HG02642 (cell line): Measurements from ENCODE around the gene OPHN1.

Experiments
- ATAC-seq: cut with Tn5 transposase; IDR thresholded peaks from one replicate; pipeline ENCODE4 v1.9.1; 2021; ENCODE audit warnings: mild to moderate bottlenecking; ENCODE audit not compliant: unreplicated experiment, poor library complexity

The OPHN1 gene, protein sequence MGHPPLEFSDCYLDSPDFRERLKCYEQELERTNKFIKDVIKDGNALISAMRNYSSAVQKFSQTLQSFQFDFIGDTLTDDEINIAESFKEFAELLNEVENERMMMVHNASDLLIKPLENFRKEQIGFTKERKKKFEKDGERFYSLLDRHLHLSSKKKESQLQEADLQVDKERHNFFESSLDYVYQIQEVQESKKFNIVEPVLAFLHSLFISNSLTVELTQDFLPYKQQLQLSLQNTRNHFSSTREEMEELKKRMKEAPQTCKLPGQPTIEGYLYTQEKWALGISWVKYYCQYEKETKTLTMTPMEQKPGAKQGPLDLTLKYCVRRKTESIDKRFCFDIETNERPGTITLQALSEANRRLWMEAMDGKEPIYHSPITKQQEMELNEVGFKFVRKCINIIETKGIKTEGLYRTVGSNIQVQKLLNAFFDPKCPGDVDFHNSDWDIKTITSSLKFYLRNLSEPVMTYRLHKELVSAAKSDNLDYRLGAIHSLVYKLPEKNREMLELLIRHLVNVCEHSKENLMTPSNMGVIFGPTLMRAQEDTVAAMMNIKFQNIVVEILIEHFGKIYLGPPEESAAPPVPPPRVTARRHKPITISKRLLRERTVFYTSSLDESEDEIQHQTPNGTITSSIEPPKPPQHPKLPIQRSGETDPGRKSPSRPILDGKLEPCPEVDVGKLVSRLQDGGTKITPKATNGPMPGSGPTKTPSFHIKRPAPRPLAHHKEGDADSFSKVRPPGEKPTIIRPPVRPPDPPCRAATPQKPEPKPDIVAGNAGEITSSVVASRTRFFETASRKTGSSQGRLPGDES

DNA sequence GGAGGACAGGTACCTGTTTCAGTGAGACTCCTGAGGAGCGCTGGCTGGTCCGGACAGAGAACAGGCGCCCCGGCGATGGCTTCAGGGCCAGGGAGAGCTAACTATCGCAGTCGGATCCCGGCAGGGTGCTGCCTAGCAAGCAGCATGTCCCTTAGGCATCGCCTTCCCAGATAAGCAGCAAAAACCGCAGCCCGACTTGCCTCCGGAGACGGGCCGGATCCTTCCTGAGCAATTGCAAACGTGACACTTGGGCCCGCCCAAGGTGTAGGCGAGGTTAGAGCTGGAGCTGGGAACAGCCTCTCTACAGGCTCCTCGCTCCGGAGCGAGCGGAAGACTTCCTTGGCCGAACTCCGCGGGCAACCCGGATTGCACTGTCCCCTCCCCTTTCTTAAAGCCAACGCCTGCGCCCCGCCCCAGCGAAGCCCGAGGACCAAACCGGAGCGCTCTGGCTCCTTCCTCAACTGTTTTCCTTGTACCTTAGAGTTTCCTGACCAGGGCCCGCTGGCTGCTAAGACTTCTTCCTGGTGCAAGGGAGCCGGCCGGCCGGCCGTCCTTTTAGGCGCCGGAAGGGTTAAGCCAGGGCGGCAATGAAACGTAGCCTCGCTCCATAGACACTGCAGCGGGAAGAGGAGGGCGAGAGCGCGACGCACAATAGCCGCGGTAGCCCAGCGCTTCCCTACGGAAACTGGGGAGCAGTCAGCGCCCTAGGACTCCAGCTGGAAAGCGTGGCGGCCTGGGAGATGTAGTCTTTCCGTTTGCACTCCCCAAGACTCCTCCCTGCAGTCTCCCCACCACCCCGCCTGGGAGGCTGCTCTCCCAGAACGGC is at the start of gene OPHN1:
OPHN1 (minus strand) TSS at position 341 of the 826 bp plus-strand sequence. CDS start 475 bp downstream, outside the sequence.
- ATAC-seq: no peak

DNA sequence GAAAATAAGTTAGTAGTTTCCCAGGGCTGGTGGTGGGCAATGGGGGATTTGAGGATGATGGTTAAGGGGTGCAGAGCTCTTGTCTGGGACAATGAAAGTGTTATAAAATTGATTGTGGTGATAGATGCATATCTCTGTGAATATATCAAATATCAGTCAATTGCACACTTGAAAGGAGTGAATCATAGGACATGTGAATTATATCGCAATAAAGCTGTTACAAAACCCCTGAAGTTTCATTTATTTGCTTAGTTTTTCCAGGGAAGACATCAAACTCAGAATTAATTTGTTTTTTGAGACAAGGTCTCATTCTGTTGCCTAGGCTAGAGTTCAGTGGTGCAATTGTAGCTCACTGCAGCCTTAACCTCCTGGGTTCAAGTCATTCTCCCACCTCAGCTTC is 47.7 kb upstream of the OPHN1 start:
- ATAC-seq: no peak

DNA sequence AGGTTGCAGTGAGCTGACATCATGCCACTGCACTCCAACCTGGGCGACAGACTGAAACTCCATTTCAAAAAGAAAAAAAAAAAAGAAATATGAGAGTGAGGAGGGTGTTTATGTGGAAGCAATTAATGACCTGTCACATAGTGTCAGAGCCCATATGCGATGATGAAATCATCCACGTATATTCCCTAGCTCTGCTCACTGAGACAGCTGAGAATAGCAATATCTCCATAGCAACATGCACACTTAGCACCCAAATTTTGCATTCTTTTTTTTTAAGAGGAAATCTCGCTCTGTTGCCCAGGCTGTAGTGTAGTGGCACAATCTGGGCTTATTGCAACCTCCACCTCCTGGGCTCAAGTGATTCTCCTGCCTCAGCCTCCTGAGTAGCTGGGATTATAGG is 31.5 kb upstream of the OPHN1 start:
- ATAC-seq: no peak

DNA sequence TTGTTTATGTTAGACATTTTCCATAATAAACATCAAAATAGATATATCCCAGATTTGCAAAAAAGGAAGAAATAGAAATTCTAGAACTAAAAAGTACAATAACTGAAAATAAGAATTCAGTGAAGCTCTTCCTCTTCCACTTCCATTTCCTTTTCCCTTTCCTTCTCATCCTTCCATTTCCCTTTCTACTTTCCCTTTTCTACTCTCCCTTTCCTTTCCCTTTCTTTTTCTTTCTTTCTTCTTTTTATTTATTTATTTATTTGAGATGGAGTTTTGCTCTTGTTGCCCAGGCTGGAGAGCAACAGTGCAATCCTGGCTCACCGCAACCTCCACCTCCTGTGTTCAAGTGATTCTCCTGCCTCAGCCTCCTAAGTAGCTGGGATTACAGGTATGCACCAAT is 30.6 kb upstream of the OPHN1 start:
- ATAC-seq: no peak

DNA sequence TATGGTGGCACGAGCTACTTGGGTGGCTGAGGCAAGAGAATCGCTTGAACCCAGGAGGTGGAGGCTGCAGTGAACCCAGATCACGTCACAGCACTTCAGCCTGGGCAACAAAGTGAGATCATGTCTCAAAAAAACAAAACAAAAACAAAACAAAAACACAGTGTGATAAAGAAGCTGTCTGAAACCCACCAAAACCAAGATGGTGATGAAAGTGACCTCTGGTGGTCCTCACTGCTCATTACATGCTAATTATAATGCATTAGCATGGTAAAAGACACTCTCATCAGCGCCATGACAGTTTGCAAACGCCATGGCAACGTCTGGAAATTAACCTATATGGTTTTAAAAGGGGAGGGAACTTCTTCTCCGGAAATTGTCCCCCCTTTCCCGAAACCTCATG is 29.4 kb upstream of the OPHN1 start:
- peak; percentile 51 for ATAC-seq

DNA sequence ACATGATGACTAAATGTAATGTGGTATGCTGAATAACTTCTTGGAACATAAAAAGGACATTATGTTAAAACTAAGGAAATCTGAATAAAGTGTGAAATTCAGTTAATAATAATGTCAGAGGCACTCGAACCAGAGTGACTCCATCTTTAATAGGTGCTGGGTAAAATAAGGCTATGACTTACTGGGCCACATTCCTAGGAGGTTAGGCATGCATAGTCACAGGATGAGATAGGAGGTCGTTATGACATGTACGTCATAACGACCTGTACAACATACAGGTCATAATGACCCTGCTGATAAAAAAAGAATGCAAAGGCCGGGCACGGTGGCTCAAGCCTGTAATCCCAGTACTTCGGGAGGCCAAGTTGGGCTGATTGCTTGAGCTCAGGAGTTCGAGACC is 28.9 kb upstream of the OPHN1 start:
- ATAC-seq: no peak

DNA sequence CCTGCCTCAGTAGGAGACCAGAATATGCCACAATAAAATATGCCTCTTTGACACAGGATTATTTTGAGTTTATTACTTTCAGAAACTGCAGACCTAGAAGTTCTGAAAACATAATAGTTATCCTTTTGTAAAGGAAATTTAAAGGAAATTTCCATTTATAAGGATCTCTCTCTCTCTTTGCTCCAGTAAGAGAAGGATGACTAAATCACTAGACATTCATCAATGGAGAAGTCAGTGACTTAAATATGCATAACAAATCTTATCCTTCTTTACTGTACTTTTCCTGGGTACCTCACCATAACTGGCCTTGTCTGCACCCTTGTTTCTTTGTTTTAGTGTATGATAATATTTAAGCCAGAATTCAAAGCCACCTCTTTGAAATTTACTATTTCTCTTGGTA is 28.3 kb upstream of the OPHN1 start:
- no peak for ATAC-seq

DNA sequence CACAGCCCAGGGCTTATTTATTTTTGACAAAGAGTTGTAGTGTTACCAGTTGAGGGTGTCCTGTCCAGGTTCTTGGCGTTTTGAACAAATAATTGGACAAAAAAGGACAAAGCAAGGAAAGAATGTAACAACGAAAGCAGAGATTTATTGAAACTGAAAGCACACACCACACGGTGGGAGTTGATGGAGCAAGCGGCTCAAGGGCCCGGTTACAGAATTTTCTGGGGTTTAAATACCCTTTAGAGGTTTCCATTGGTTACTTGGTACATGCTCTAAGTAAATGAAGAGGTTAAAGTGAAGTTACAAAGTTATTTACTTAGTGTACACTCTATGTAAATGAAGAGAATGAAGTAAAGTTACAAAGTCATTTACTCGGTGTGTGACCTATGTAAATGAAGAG is 27.8 kb upstream of the OPHN1 start:
- no peak for ATAC-seq

DNA sequence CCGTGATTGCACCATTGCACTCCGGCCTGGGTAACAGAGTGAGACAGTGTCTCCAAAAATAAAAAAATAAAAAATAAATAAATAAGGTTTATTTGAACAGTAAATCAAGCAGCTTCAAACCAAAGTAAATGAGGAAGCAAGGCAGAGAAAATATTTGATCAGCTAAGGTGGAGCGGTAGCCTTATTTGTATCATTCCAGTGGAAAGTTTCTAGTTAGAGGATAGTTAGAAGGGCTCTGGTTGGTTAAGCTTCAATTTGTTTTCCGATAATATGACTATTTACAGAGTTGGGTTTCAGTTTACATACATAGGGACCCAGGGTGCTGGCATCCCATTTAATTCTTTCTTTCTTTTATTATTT is 21.8 kb upstream of the OPHN1 start:
- no peak for ATAC-seq

DNA sequence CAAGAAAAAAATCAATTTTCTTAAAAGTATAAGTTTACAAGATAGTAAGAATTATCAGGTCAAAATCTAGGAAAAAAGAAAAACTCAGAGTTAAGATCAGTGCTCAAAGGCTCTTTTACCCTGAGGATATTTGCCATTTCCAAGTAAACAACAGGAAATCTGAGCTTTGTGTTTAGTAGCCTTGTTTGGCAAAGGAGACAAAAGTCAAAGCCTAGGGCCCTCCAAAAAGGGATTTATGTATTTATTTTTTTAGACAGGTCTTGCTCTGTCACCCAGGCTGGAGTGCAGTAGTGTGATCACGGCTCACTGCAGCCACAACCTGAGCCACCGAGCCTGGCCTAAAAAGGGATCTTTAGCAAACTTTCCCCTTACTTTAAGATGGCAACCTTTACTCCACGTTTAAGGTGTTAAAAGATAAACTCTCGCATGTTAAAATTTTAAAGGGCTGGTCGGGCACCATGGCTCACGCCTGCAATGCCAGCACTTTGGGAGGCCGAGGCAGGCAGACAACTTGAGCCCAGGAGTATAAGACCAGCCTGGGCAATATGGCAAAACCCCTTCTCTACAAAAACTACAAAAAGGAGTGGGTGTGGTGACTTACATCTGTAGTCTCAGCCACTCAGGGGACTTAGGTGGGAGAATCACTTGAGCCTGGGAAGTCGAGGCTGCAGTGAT is 21.3 kb upstream of the OPHN1 start:
- no peak for ATAC-seq

DNA sequence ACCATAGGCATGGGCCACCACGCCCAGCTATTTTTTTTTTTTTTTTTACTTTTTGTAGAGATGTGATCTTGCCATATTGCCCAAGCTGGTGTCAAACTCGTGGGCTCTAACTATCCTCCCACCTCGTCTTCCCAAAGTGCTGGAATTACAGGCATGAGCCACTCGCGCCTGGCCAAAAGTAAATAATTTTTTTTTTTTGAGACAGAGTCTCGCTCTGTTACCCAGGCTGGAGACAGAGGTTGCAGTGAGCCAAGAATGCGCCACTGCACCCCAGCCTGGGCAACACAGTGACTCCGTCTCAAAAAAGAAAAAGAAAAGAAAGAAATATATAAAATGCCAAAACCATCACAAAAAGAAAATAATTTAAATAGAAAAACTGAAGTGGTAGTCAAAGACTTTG is 18.4 kb upstream of the OPHN1 start:
- ATAC-seq: no peak

DNA sequence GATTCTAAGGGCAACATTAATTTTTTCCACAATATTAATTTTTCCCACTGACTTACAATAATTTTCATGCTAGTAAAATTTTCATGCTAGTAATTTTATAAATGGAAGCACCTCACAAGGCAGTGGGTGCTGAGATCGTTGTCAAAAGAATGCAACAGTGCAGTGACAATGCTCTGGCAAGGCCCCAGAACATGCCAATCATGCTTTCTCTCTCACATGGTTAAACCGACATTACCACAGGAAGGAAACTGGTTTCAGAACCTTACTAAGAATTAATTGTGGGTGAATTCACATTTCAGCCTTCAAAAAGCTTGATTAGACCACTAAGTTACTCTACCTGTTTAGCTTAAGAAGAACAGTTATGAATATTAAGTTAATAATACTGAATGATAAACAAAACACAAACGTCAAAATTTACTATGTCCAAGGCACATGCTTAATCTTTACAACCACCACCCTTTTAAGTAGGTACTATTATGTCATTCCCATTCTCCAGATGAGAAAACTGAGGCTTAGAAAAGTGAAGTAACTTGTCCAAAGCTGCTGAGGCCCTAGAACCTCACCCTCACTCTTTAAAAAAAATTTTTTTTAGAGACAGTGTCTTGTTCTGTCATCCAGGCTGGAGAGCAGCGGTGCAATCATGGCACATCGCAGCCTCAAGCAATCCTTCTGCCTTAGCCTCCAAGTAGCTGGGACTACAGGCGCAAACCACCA is 10.0 kb upstream of the OPHN1 start:
- no peak for ATAC-seq

DNA sequence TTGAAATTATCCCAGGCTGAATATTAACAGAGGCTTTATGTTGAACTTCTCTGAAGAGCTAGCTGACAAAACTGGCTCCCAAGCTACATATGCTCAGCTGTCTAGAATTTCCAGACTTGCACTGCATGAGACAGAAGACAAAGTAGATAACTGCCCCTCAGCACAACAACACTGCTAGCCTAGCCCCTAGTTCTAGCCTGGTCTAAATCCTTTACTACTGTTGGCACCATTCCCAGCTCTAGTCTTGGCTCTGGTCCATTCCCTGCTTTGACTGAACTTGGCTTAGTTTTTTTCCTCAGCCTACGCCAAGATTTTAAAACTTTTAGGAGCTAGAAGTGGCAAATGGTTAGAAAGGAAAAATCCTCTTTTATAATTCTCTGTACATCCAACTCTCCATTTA is 7.6 kb upstream of the OPHN1 start:
- ATAC-seq: no peak

DNA sequence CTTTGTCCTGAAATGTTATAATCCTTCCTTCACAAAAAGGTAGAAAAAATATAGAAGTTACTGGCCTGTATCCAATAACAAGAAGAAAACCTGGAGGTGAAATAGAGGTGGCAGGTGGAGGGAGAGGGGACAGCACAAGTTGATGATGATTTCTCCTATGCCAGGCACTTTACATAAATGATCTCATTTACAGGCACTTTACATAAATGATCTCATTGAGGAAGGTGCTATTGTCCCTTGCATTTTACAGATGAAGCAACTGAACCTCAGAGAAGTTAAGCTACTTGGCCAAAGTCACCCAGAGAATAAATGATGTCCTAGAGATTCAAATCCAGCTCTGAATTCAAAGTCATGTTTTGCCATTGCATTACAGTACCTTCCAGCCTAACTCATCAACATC is 7.1 kb upstream of the OPHN1 start:
- no peak for ATAC-seq

DNA sequence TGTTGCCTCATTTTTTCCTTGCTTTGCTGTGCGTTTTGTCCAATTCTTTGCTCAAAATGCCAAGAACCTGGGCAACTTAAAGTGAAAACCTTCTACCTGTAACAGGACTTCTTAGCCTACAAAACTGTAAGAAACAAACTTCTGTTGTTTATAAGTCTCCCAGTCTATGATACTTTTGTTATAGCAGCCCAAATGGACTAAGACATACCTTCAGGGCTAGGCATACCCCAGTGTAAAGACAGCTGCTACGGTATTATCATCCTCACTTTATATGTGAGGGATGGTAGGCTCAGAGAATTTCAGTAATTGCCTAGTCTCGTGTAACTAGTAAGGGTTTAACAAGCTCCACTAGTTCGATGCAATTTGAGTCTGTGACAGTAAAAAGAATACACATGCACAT is 6.0 kb upstream of the OPHN1 start:
- ATAC-seq: no peak

DNA sequence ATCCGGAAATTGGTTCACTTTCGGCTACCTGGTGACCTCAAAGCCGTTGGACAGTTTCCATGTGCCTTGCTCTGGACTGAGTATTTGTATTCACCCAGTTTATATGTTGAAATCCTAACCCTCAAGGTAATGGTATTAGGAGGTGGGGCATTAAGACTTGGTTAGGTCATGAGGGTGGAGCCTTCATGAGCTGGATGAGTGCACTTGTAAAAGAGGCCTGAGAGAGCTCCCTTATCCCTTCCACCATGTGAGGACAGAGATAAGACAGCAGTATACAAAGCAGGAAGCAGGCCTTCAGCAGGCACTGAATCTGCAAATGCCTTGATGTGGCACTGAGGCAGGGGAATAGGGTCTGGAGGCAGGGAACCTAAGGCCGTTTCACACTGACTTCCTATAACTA is 5.3 kb upstream of the OPHN1 start:
- no peak for ATAC-seq

DNA sequence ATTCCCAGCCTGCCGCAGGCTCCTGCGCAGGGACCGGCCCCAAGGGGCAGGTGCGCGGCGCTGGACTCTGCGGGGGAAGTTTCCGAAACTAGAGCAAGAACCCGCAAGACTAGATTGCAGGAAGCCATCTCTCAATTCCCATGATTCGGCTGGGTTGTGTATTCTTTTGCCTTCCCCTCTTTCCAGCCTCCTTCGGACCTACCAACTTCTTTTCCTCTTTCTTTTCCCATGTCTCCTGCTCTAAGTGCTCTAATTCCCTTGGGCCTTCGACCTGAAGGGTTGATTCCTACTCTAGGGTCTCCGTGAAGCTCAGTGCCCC is 645 bp upstream of the OPHN1 start:
- no peak for ATAC-seq

DNA sequence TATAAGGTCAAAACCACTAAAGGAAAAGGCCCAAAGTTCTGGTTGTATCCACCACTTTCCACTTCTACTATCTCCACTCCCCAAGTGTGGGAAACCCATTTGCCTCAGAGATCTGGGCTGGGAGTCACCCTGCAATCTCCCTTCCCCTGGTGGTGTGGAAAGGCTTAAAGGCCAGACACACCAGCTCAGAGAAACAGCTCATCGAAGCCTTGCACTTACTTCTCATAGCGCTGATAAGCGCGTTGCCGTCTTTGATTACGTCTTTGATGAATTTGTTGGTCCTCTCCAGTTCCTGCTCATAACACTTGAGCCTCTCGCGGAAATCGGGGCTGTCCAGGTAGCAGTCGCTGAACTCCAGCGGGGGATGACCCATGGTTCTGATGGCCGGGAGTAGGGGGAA is 647 bp downstream of the OPHN1 start:
- no peak for ATAC-seq

DNA sequence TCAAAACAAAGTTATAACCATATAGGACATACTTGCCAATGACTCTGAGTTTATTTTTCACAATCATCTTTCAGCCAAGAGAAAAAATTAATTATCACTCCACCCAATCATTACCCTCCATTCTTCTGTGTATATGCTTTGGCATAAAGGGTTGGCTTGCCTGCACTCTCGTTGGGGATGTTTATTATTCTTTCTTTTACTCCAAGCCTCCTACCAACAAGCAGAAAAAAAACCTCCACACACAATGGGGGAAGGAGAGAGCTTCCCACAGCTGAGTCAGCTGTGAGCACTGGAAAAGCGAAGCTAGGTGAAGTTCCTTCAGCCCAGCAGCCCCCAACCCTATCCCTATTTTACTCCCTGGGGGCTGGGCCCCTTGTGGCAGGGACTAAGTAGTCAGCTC is 1.5 kb downstream of the OPHN1 start:
- no peak for ATAC-seq

DNA sequence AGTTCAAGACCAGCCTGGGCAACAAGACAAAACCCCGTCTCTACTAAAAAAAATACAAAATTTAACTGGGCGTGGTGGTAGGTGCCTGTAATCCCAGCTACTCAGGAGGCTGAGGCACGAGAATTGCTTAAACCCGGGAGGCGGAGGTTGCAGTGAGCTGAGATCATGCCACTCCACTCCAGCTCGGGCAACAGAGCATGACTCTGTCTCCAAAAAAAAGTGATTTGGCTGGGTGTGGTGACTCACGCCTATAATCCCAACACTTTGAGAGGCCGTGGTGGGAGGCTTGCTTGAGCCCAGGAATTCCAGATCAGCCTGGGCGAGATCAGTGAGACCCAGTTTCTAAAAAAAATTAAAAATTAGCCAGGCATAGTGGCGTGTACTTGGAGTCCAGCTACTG is 4.1 kb downstream of the OPHN1 start:
- no peak for ATAC-seq
